ENCODE data around the gene NEK4.

The NEK4 gene

GRCh38 chr3:52770496-52771333, at the start of gene NEK4:
Gene NEK4 (minus strand): TSS chr3:52770940. CDS start chr3:52770746, 194 bp downstream.
- DNase-seq: peak; percentile 93

- peak; percentile 5 for DNase-seq
Observed at GRCh38 chr3:52819936-52820335, 49.2 kb upstream of the NEK4 start.

- no peak for DNase-seq
Observed at GRCh38 chr3:52817860-52818259, 47.1 kb upstream of the NEK4 start.

GRCh38 chr3:52817221-52817620, 46.5 kb upstream of the NEK4 start:
- no peak for DNase-seq

GRCh38 chr3:52816654-52817053, 45.9 kb upstream of the NEK4 start:
- no peak for DNase-seq

GRCh38 chr3:52816199-52816598, 45.5 kb upstream of the NEK4 start:
- DNase-seq: no peak

GRCh38 chr3:52813810-52814209, 43.1 kb upstream of the NEK4 start:
- no peak for DNase-seq

- no peak for DNase-seq
Observed at GRCh38 chr3:52811452-52812011, 40.8 kb upstream of the NEK4 start.

- no peak for DNase-seq
Observed at GRCh38 chr3:52810923-52811322, 40.2 kb upstream of the NEK4 start.

GRCh38 chr3:52809662-52810377, 39.1 kb upstream of the NEK4 start:
- peak; percentile 7 for DNase-seq

GRCh38 chr3:52809149-52809548, 38.4 kb upstream of the NEK4 start:
- DNase-seq: no peak

- no peak for DNase-seq
Observed at GRCh38 chr3:52805270-52806039, 34.7 kb upstream of the NEK4 start.

- DNase-seq: no peak
Observed at GRCh38 chr3:52801839-52802238, 31.1 kb upstream of the NEK4 start.

GRCh38 chr3:52800079-52800478, 29.3 kb upstream of the NEK4 start:
- DNase-seq: no peak

GRCh38 chr3:52798978-52799476, 28.3 kb upstream of the NEK4 start:
- peak; percentile 21 for DNase-seq

GRCh38 chr3:52798376-52798977, 27.7 kb upstream of the NEK4 start:
- DNase-seq: no peak

- no peak for DNase-seq
Observed at GRCh38 chr3:52796411-52796810, 25.7 kb upstream of the NEK4 start.

GRCh38 chr3:52795298-52795900, 24.7 kb upstream of the NEK4 start:
- no peak for DNase-seq

GRCh38 chr3:52794612-52795099, 23.9 kb upstream of the NEK4 start, which contains the start of gene ITIH3:
Gene ITIH3 (plus strand): TSS chr3:52794796. CDS start chr3:52794804, 8 bp downstream.
- no peak for DNase-seq

- DNase-seq: no peak
Observed at GRCh38 chr3:52793702-52794611, 23.2 kb upstream of the NEK4 start.

Data from NCI-H69 (cell line).